Body of pancreas (tissue), 4 donors: Measurements from ENCODE around the gene MCIDAS. TPM values are rescaled to one million over a fixed set of nuclear protein-coding genes. Genes with fewer than 3 reads are reported as not detected.

Experiments used
- ATAC-seq: fragments of 150-250 bp; one replicate; pipeline ENCODE4 v1.9.1; 2016
- DNase-seq, 4 donors: peaks; one replicate each; pipeline ENCODE4 v3.0.0-alpha.2; 2019
- H3K27ac ChIP-seq, 4 donors: fragments of 200-600 bp; sonication (generic); 1 replicate in 3 of 4; 2 replicates in 1 of 4; pipeline versions ENCODE4 v1.5.1 to v1.6.1; 2016 to 2019; ENCODE audit warnings: mild to moderate bottlenecking in 1 of 4, mixed read lengths in 1 of 4, moderate library complexity in 1 of 4
- H3K27me3 ChIP-seq, 2 donors: fragments of 200-600 bp; sonication (generic); one replicate each; pipeline ENCODE4 v1.6.0; 2016; ENCODE audit warnings: mild to moderate bottlenecking in 1 of 2
- H3K36me3 ChIP-seq, 2 donors: fragments of 200-600 bp; sonication (generic); replicated peaks in 1 of 2; 2 replicates each; pipeline ENCODE4 v1.5.1; 2016; ENCODE audit warnings: low read depth in 2 of 2; ENCODE audit not compliant: insufficient read depth in 1 of 2
- H3K4me1 ChIP-seq: fragments of 200-600 bp; sonication (generic); one replicate; pipeline ENCODE4 v1.6.0; 2016
- H3K4me3 ChIP-seq, 2 donors: fragments of 200-600 bp; sonication (generic); 1 replicate in 1 of 2; 2 replicates in 1 of 2; pipeline ENCODE4 v1.5.1; 2016 to 2019
- H3K9me3 ChIP-seq, 3 donors: fragments of 200-600 bp; sonication (generic); 1 replicate in 2 of 3; 2 replicates in 1 of 3; pipeline ENCODE4 v1.5.1; 2016
- POLR2A ChIP-seq, 3 donors: fragments of 450-650 bp; IDR thresholded peaks; one replicate each; pipeline ENCODE4 v1.6.1; 2016; ENCODE audit warnings: antibody characterized with exemption in 3 of 3, mild to moderate bottlenecking in 2 of 3
- WGBS, 2 donors: methylation state at CpG; one replicate each; pipeline ENCODE4 v1.1.5; 2017; 5-methylcytosine and 5-hydroxymethylcytosine counted together
- intact Hi-C: fragments of 100-400 bp; cut with DNase I; formaldehyde crosslinking; loops from one replicate; pipeline ENCODE4 v1.15.1; 2023
- microRNA counts, 2 donors: library from miRNA; unstranded; fragments of <30 nt; microRNA quantifications; one replicate each; lab custom pipeline; 2017
- microRNA-seq, 2 donors: library from miRNA; unstranded; fragments of <30 nt; microRNA quantifications; one replicate each; pipeline ENCODE4, GENCODE V29; 2016; ENCODE audit warnings: borderline number of aligned reads in 2 of 2, borderline replicate concordance in 2 of 2
- small RNA-seq: library from RNA; depleted of rRNA; stranded (forward); fragments of <200 nt; gene quantifications from one replicate; pipeline ENCODE3, GENCODE V24; 2016
- total RNA-seq, 2 donors: library from RNA; depleted of rRNA; stranded (reverse); fragments of >200 nt; gene quantifications; one replicate each; pipeline ENCODE4 v1.1.0, GENCODE V29; 2016
- TF ChIP-seq, protein P1 (sequence below), 7 experiments: fragments of 450-650 bp in 4 of 7; fragments of 200-600 bp in 3 of 7; sonication (generic) in 3 of 7; IDR thresholded peaks; one replicate each; pipeline ENCODE4 v1.5.1; 2016 to 2019; ENCODE audit warnings: antibody characterized with exemption in 7 of 7

MCIDAS gene
- total RNA-seq, 2 donors from 2014 or later, result 1.3 TPM; not detected in 1

GRCh38 chr5:55172051-55172899 lies 54.8 kb downstream of the MCIDAS start:
- 2 to 4% methylated on average over 15 of the region's 15 CpGs for WGBS, 2 donors
- ATAC-seq (peak; percentile 74), DNase-seq (peak; percentile 56 to 67 (median 59))
- H3K27ac ChIP-seq, result peak overlapping the region in 2 of 4 donors; percentile 57 to 79
- H3K27me3 ChIP-seq, result no peaks in the 10 kb centered on the region
- H3K4me3 ChIP-seq, result no peak overlapping the region
- no peaks in the 10 kb centered on the region for H3K36me3 ChIP-seq
- peaks cover 32% of the 10 kb centered on the region for H3K4me1 ChIP-seq
- intact Hi-C loops, result no loop called here
- H3K9me3 ChIP-seq, result no peaks in the 10 kb centered on the region
- TF ChIP-seq POLR2A (IDR thresholded peaks at IDR 0.05), result no peak
- TF ChIP-seq, protein P1, sequence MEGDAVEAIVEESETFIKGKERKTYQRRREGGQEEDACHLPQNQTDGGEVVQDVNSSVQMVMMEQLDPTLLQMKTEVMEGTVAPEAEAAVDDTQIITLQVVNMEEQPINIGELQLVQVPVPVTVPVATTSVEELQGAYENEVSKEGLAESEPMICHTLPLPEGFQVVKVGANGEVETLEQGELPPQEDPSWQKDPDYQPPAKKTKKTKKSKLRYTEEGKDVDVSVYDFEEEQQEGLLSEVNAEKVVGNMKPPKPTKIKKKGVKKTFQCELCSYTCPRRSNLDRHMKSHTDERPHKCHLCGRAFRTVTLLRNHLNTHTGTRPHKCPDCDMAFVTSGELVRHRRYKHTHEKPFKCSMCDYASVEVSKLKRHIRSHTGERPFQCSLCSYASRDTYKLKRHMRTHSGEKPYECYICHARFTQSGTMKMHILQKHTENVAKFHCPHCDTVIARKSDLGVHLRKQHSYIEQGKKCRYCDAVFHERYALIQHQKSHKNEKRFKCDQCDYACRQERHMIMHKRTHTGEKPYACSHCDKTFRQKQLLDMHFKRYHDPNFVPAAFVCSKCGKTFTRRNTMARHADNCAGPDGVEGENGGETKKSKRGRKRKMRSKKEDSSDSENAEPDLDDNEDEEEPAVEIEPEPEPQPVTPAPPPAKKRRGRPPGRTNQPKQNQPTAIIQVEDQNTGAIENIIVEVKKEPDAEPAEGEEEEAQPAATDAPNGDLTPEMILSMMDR (IDR thresholded peaks at IDR 0.05), result peak; percentile 46 to 94 (median 87)

DNA sequence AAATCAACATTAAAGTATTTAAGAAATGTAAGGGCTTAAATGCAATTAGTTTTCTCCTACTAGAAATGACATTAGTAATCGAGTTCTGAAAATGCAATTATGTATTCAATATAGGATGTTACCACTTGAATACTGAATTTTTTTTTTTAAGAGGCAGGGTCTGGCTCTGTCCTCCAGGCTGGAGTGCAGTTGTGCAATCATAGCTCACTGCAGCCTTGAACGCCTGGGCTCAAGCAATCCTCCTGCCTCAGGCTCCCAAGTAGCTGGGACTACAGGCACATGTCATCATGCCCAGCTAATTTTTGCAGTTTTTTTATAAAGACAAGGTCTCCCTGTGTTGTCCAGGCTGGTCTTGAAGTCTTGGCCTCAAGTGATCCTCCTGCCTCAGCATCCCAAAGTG lies 55.6 kb downstream of the MCIDAS start:
- H3K36me3 ChIP-seq, result no peaks in the 10 kb centered on the region
- no peak overlapping the region for H3K4me3 ChIP-seq
- DNase-seq (no peak), ATAC-seq (no peak)
- peaks cover 26% of the 10 kb centered on the region for H3K4me1 ChIP-seq
- intact Hi-C loops, result no loop called here
- 4 to 5% methylated on average over 2 of the region's 2 CpGs for WGBS, 2 donors
- H3K27ac ChIP-seq, result no peak overlapping the region
- no peaks in the 10 kb centered on the region for H3K9me3 ChIP-seq
- no peaks in the 10 kb centered on the region for H3K27me3 ChIP-seq
- TF ChIP-seq POLR2A (IDR thresholded peaks at IDR 0.05), result no peak
- TF ChIP-seq, protein P1 (IDR thresholded peaks at IDR 0.05), result no peak

MicroRNAs encoded within 50 kb of the gene (microRNA counts, 767-probe panel; counts per million panel counts)
- microRNA hsa-miR-449a (lab: Ali Mortazavi, UCI) (0 to 736 counts per million in 2 donors), microRNA hsa-miR-449b-5p (lab: Ali Mortazavi, UCI) (0 to 736 counts per million in 2 donors), microRNA hsa-miR-449c-5p (lab: Ali Mortazavi, UCI) (0 to 736 counts per million in 2 donors)

Small RNA genes lying within 50 kb of the gene (microRNA-seq; reads per million reads assigned to microRNA genes)
- gene MIR449A, result 9.0 to 41.4 reads per million in 2 donors
- 2.2 to 3.3 reads per million in 2 donors for gene MIR449B
- 0 to 0.47 reads per million in 2 donors for gene MIR449C

Small RNA genes lying within 50 kb of the gene (small RNA-seq; reads per million reads assigned to genes)
- gene MIR449A (not detected), gene MIR449B (not detected), gene MIR449C (0.80 reads per million, percentile 23 among the genes with 10 or more reads in this experiment)

Other genes with a start within 250 kb of the MCIDAS start
- gene ESM1, start 241.7 kb downstream of the MCIDAS start, total RNA-seq, result under 1 TPM in 1 of 2 donors, not detected in 1; 0.52 TPM
- gene GZMK, start 203.1 kb downstream of the MCIDAS start, total RNA-seq, result under 1 TPM in 1 of 2 donors, not detected in 1; 0.78 TPM
- not detected for gene GZMA, start 124.7 kb downstream of the MCIDAS start, total RNA-seq
- 1 to 10 TPM in 1 of 2 donors, under 1 TPM in 1; 0.99 to 6.7 TPM for gene GPX8, start 67.1 kb downstream of the MCIDAS start, total RNA-seq
- not detected for gene CDC20B, start 54.1 kb downstream of the MCIDAS start, total RNA-seq
- 10 to 100 TPM in 1 of 2 donors, 1 to 10 TPM in 1; 7.3 to 10.5 TPM for gene CCNO, start 6.3 kb upstream of the MCIDAS start, total RNA-seq
- gene DHX29, start 80.4 kb upstream of the MCIDAS start, total RNA-seq, result 10 to 100 TPM; 11.9 to 25.4 TPM
- 10 to 100 TPM; 35.5 to 36.9 TPM for gene MTREX, start 80.7 kb upstream of the MCIDAS start, total RNA-seq